Breast epithelium (tissue), 3 donors: ENCODE data around the gene SKIL.

ENCODE experiments used
- CTCF ChIP-seq, 3 donors: fragments of 450-650 bp; IDR thresholded peaks; one replicate each; pipeline ENCODE4 v1.5.1; 2016 to 2017; ENCODE audit warnings: antibody characterized with exemption in 3 of 3, mild to moderate bottlenecking in 3 of 3, moderate library complexity in 3 of 3
- POLR2A ChIP-seq: fragments of 450-650 bp; IDR thresholded peaks from one replicate; pipeline ENCODE4 v1.6.1; 2016; ENCODE audit warnings: antibody characterized with exemption, mild to moderate bottlenecking, moderate library complexity

GRCh38 chr3:170331143-170331542 is 26.4 kb upstream of the SKIL start:
- TF ChIP-seq CTCF (IDR thresholded peaks at IDR 0.05) (no peak), POLR2A (no peak)
